Bronchial epithelial cell (primary cell): ENCODE results near the gene SULF2. TPM values are rescaled to one million over a fixed set of nuclear protein-coding genes. Genes with fewer than 3 reads are reported as not detected.

Experiments used
- DNase-seq: peaks from one replicate; pipeline ENCODE4 v3.0.0-alpha.2; 2010; ENCODE audit warnings: low read depth
- FAIRE-seq: peaks from 2 replicates; lab custom pipeline; 2011; peaks lifted over from hg19 to GRCh38; lab: Jason Lieb, UNC
- H3K27me3 ChIP-seq: 2 replicates; pipeline ENCODE4 v1.5.1; 2011; ENCODE audit warnings: low read length; ENCODE audit not compliant: control insufficient read depth, insufficient read depth
- H3K36me3 ChIP-seq: 2 replicates; pipeline ENCODE4 v1.5.1; 2011; ENCODE audit warnings: low read length; ENCODE audit not compliant: control insufficient read depth, insufficient read depth
- H3K4me3 ChIP-seq: 2 replicates; pipeline ENCODE4 v1.5.1; 2011; ENCODE audit warnings: mild to moderate bottlenecking, low read depth, low read length, control low read depth
- total RNA-seq: library from RNA; depleted of rRNA; stranded (reverse); fragments of >200 nt; gene quantifications from 2 replicates; pipeline ENCODE4 v1.2.1, GENCODE V29; 2014
- TF ChIP-seq, protein P1 (sequence below): IDR thresholded peaks from 2 replicates; pipeline ENCODE4 v1.5.1; 2011; ENCODE audit warnings: mild to moderate bottlenecking, moderate library complexity, low read length, control low read depth, inconsistent platforms; ENCODE audit not compliant: insufficient read depth, severe bottlenecking

Gene SULF2
- total RNA-seq, 1 donor from 2014 or later: 31.6 TPM

DNA sequence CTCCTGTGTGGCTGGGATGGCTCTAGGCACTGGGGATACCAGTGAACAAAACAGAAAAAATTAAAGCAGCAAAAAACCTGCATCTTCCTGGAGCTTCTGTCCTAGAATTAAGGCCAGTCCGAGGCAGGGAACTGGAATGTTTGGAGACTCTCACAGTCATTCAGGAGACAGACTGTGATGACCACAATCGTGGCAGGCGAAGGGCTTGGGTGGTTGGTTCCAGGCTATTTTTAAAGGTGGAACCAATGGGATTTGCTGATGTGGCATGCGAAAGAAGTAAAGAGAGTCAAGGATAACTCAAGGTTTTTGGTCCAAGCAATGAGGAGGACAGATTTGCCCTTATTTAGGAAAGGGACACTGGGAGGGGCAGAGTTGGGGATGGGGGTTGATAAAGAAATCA is 66.9 kb downstream of the SULF2 start:
- FAIRE-seq: no peak
- DNase-seq: no peak
- TF ChIP-seq, protein P1, sequence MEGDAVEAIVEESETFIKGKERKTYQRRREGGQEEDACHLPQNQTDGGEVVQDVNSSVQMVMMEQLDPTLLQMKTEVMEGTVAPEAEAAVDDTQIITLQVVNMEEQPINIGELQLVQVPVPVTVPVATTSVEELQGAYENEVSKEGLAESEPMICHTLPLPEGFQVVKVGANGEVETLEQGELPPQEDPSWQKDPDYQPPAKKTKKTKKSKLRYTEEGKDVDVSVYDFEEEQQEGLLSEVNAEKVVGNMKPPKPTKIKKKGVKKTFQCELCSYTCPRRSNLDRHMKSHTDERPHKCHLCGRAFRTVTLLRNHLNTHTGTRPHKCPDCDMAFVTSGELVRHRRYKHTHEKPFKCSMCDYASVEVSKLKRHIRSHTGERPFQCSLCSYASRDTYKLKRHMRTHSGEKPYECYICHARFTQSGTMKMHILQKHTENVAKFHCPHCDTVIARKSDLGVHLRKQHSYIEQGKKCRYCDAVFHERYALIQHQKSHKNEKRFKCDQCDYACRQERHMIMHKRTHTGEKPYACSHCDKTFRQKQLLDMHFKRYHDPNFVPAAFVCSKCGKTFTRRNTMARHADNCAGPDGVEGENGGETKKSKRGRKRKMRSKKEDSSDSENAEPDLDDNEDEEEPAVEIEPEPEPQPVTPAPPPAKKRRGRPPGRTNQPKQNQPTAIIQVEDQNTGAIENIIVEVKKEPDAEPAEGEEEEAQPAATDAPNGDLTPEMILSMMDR: no peak
- Histone ChIP-seq H3K4me3 (no peak overlapping the region), H3K36me3 (peaks cover 1% of the 10 kb centered on the region), H3K27me3 (no peaks in the 10 kb centered on the region)

DNA sequence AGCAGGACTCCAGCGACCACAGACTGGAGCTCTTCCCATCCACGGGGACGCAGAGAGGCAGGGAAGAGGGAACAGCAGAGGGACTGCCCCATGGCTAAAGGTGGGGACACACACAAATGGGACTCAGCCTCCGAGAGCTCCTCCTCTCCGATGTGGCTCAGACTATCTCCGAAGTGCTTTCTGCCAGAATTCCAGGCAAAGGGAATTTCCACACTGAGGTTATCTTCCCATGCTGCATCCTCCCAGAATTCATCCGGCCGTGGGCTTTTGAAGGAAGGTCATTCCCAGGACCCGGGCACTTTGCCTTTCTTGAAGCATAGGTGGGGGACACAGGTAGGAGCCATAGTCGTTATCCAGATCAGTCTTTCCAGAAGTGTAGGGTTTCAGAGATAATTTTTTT is 67.9 kb downstream of the SULF2 start:
- H3K27me3 ChIP-seq: no peaks in the 10 kb centered on the region
- no peak overlapping the region for H3K4me3 ChIP-seq
- DNase-seq: no peak
- FAIRE-seq: no peak
- H3K36me3 ChIP-seq: peaks cover 1% of the 10 kb centered on the region
- TF ChIP-seq, protein P1: no peak

DNA sequence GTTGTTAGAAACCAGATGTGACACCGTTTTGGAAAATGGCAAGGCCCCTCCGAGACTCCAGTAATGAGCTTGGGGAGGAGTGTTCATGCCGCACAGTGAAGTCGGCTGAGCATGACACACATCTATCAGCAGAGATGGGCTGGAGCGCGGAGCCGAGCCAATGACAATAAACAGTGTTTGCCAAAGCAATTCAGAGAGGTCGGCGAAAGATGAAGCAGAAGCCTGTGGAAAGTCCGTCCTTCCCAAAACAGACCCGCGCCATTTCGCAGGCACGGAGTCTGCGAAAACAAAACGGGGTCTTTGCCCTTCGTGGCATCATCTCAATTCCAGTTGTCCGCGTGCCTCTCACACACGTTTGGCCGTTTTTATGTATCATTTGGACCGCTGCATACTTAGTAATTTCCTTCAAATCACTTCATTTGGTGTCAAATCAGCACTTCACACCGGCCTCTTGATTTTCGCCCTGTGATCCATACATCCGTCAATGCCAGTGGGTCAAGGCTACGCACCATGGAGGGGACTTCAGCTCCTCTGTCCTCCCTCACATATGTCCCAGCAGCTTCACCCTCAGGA is 71.3 kb downstream of the SULF2 start:
- DNase-seq (no peak), FAIRE-seq (no peak)
- TF ChIP-seq, protein P1: no peak
- no peaks in the 10 kb centered on the region for H3K36me3 ChIP-seq
- H3K27me3 ChIP-seq: no peaks in the 10 kb centered on the region
- no peak overlapping the region for H3K4me3 ChIP-seq

DNA sequence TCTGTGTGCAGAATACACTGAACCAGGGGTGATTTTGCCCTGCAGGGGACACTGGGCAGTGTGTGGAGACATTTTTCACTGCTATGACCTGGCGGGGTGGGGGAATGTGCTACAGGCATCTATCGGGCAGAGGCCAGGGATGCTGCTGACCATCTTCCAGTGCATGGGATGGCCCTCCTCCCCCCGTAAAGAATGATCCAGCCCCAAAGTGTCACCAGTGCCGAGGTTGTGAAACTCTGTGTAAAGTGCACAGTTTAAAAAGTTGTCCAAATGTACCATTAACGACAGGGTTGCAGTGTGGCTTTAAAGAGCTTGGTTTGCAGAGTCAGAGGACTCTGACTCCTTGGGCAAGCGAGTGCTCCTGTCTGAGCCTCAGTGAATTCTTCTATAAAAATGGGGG is 72.1 kb downstream of the SULF2 start:
- TF ChIP-seq, protein P1: no peak
- FAIRE-seq: no peak
- Histone ChIP-seq H3K36me3 (no peaks in the 10 kb centered on the region), H3K27me3 (no peaks in the 10 kb centered on the region), H3K4me3 (no peak overlapping the region)
- no peak for DNase-seq

DNA sequence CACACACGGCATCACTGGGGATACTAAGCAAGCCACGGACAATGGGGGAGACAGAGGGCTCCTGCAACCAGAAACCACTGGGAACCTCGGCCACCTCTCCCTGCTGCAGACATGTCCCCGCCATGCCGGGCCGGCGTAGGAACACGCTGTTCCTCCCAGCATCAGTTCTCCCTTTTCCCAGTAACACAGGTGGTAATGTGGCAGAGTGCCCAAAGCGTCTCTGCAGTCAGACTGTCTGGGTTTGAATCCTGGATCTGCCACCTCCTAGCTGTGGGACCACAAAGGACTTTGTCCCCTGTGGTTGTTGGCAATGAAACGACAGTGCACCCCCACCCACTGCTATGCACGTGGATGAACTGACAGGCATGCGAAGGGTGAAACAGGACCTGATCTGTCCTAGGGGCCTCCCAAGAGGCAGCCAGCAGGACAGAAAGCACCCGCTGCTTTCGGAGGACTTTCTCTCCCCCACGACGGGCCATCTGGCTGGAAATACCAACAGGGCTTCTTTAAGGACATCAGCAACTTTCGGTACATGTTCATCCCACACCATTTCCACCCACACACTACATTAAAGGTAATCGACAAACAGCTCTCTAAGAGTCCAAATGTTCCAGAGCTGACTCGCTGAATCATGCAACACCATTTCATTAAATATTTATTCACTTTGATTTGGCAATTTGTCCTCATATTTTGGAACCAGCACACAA is 74.1 kb downstream of the SULF2 start:
- H3K36me3 ChIP-seq: no peaks in the 10 kb centered on the region
- FAIRE-seq: no peak
- TF ChIP-seq, protein P1: no peak
- DNase-seq: no peak
- no peak overlapping the region for H3K4me3 ChIP-seq
- no peaks in the 10 kb centered on the region for H3K27me3 ChIP-seq
